ENCODE measurements around the gene RNF4. TPM values are rescaled to one million over a fixed set of nuclear protein-coding genes. Genes with fewer than 3 reads are reported as not detected.
A peak's percentile ranks its signal among the peaks of the same experiment; 100 is the strongest.
"Not testable (repeated sequence)": the region's sequence is repeated elsewhere in the genome, so short reads cannot be mapped to it uniquely, and the experiment has no call there.

RNF4 gene
- total and polyA plus RNA-seq, 12 donors, result 13.4 to 42.1 (median 29.7) TPM

- WGBS, 2 donors, result 93 to 96% methylated on average over 7 of the region's 7 CpGs
- Histone ChIP-seq H3K9me3 (no peaks in the 10 kb centered on the region), H3K27ac (no peak overlapping the region), H3K4me3 (no peak overlapping the region), H3K36me3 (peaks cover 0 to 90% (median 20%) of the 10 kb centered on the region in 9 donors), H3K27me3 (no peaks in the 10 kb centered on the region), H3K4me1 (peaks cover 0 to 7% (median 0%) of the 10 kb centered on the region in 9 donors)
- DNase-seq (no peak), ATAC-seq (no peak)
- intact Hi-C loops (cut with DNase I), result no loop called here
- TF ChIP-seq, protein P1, sequence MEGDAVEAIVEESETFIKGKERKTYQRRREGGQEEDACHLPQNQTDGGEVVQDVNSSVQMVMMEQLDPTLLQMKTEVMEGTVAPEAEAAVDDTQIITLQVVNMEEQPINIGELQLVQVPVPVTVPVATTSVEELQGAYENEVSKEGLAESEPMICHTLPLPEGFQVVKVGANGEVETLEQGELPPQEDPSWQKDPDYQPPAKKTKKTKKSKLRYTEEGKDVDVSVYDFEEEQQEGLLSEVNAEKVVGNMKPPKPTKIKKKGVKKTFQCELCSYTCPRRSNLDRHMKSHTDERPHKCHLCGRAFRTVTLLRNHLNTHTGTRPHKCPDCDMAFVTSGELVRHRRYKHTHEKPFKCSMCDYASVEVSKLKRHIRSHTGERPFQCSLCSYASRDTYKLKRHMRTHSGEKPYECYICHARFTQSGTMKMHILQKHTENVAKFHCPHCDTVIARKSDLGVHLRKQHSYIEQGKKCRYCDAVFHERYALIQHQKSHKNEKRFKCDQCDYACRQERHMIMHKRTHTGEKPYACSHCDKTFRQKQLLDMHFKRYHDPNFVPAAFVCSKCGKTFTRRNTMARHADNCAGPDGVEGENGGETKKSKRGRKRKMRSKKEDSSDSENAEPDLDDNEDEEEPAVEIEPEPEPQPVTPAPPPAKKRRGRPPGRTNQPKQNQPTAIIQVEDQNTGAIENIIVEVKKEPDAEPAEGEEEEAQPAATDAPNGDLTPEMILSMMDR (IDR thresholded peaks at IDR 0.05), result no peak
Observed at GRCh38 chr4:2507855-2508254, 38.9 kb downstream of the RNF4 start.

DNA sequence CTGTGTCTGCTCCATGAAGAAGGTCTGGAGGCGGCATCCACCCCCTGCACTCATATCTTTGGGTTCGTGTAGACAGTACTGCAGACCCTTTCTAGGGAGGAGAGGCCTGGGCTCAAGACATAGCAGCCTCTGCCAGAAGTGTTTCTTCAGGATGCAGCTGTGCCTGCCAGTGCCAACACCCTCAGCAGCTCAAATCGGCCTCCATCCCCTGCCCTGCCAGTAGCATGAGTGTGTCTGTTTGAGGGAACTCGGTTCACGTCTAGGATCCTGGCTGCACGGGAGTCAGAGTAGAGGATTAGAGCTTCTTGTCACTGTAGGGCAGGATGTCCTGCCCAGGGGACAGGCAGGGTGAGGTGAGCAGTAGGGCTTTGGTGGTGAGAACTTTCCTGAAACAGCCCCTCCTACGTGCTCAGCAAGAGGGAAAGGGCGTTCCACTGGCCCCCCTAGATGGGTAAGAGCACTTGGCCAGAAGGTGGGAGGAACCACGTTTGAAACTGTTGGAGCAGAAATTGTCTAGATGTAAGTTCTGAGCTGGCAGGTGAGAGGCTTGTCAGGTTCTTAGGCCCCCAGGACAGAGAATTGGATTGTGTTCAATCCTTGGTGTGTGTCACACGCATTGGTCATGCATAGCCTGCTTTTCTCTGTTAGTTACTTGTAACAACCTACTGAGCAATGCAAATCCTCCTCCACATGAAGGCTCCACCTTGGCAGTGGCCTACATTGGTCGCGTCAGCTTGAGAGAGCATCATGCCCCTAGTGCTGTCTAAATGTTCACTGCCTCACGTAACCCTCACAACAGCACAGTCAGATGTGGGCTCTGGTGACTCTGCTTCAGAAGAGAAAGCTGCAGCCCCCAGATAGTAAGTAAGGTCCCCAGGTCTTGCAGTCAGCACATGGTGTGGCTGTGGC, 41.7 kb downstream of the RNF4 start:
- Histone ChIP-seq H3K4me3 (no peak overlapping the region), H3K9me3 (no peaks in the 10 kb centered on the region), H3K27me3 (no peaks in the 10 kb centered on the region), H3K36me3 (peaks cover 0 to 93% (median 28%) of the 10 kb centered on the region in 9 donors), H3K27ac (no peak overlapping the region), H3K4me1 (peaks cover 0 to 11% (median 4%) of the 10 kb centered on the region in 9 donors)
- ATAC-seq, result no peak
- DNase-seq, result no peak
- WGBS, 2 donors, result 83 to 86% methylated on average over 13 of the region's 13 CpGs
- intact Hi-C loops (cut with DNase I), result no loop called here
- TF ChIP-seq, protein P1 (IDR thresholded peaks at IDR 0.05), result no peak

- peaks cover 6 to 21% (median 15%) of the 10 kb centered on the region in 9 donors for H3K4me1 ChIP-seq
- DNase-seq (no peak), ATAC-seq (no peak)
- no peak overlapping the region for H3K27ac ChIP-seq
- intact Hi-C loops (cut with DNase I), result no loop called here
- no peaks in the 10 kb centered on the region for H3K9me3 ChIP-seq
- WGBS, 2 donors, result 62 to 72% methylated on average over 9 of the region's 9 CpGs
- TF ChIP-seq, protein P1 (IDR thresholded peaks at IDR 0.05), result no peak
- peaks cover 0 to 89% (median 28%) of the 10 kb centered on the region in 9 donors for H3K36me3 ChIP-seq
- H3K4me3 ChIP-seq, result no peak overlapping the region
- no peaks in the 10 kb centered on the region for H3K27me3 ChIP-seq
Observed at GRCh38 chr4:2511645-2512131, 42.8 kb downstream of the RNF4 start.

DNA sequence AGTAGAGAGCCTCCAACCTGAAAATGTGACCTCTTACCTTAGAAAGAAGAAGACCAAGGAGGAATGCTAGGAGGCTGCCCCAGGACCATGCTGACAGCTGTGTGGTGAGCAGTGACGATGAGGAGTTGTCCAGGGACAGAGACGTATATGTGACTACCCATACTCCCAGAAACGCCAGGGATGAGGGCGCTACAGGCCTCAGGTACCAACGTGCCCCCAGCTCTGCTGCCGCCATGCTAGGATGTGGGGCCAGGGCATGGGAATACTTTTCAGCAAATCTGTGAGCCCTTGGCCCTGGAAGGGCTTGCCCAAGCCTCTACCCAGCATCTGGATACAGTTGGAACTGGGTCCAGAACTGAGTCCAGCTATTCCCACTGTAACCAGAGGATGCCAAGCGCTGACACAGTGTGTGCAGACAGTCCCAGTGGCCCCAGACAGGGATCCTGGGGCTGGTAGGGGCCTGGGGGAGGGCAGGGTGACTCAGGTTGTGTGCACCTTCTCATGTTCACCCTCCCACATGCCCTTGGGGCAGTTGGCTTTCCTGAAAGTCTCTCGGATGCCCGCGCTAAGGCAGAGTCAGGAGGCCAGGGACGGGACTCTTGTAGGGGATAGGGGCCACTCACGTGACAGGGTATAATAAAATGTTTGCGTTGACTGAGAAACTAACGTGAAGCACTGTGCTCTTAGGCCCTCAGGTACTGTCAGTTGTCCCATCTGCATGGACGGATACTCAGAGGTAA, 43.7 kb downstream of the RNF4 start:
- Histone ChIP-seq H3K4me3 (no peak overlapping the region), H3K27me3 (no peaks in the 10 kb centered on the region), H3K36me3 (peaks cover 0 to 83% (median 28%) of the 10 kb centered on the region in 9 donors), H3K4me1 (peaks cover 6 to 25% (median 15%) of the 10 kb centered on the region in 9 donors), H3K9me3 (no peaks in the 10 kb centered on the region), H3K27ac (no peak overlapping the region)
- ATAC-seq (no peak), DNase-seq (no peak)
- TF ChIP-seq, protein P1 (IDR thresholded peaks at IDR 0.05), result no peak
- intact Hi-C loops (cut with DNase I), result no loop called here
- WGBS, 2 donors, result 93 to 95% methylated on average over 15 of the region's 15 CpGs

GRCh38 chr4:2514193-2514592, 45.3 kb downstream of the RNF4 start:
- intact Hi-C loops (cut with DNase I); ATAC-seq; DNase-seq; H3K4me3 ChIP-seq; H3K27me3 ChIP-seq; H3K9me3 ChIP-seq: not testable (repeated sequence)
- H3K4me1 ChIP-seq, result peaks cover 6 to 25% (median 15%) of the 10 kb centered on the region in 9 donors
- H3K27ac ChIP-seq, result peak overlapping the region in 1 of 10 donors; percentile 26
- 84 to 87% methylated on average over 9 of the region's 9 CpGs for WGBS, 2 donors
- H3K36me3 ChIP-seq, result peaks cover 0 to 71% (median 23%) of the 10 kb centered on the region in 9 donors

DNA sequence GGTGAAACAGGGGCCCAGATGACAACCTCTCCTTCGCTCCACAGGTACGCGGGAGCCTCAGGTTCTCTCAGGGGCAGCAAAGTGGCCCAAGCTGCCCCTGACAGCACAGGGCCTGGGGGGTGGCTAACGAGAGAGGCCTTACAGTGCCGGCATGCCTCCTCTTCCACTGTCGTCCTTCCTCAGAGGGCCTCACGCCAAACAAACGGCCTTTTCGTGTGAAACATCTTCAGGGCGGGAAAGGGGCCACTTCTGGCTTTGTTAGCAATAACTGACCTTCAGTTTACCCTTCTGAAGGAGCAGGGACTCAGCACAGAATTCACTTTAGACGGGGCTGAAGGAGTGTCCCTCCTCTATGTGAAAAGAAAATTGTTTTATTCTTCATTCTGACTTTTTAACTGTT, 46.0 kb downstream of the RNF4 start:
- ATAC-seq; intact Hi-C loops (cut with DNase I); DNase-seq; H3K4me3 ChIP-seq; H3K9me3 ChIP-seq; H3K27me3 ChIP-seq: not testable (repeated sequence)
- Histone ChIP-seq H3K4me1 (peaks cover 6 to 25% (median 15%) of the 10 kb centered on the region in 9 donors), H3K36me3 (peaks cover 0 to 65% (median 23%) of the 10 kb centered on the region in 9 donors), H3K27ac (peak overlapping the region in 1 of 10 donors; percentile 26)
- 77 to 82% methylated on average over 11 of the region's 11 CpGs for WGBS, 2 donors

All from heart right ventricle (tissue), 16 donors.